ENCODE results near the gene CNIH3.

DNA sequence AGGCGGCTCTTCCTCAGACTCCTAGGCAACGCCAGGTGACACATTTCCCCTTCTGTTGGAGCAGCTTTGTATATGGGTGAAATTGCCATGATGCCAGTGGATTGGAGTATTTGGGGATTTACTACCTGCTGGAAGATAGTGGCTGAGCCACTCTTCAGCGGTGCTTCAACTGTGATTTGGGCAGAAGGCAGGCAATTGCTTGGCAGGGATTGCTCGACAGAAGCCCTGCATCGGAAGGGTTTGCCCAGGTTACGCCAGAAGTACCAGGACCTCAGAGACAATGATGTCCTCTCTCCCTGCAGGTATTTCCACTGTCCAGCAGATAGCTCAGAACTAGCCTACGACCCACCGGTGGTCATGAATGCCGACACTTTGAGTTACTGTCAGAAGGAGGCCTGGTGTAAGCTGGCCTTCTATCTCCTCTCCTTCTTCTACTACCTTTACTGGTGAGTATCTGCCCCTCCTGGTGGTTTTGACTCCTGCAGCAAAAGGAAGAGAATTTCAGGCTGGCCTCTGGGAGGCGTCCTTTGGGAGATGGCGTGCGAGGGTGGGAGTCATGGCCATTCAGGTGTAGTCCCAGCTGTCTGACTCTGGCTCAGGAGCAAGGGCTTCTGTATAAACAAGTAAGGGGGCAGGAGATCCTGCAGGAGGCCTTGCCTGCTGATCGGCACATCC lies 118.3 kb downstream of the CNIH3 start:
- TF ChIP-seq, protein P1, sequence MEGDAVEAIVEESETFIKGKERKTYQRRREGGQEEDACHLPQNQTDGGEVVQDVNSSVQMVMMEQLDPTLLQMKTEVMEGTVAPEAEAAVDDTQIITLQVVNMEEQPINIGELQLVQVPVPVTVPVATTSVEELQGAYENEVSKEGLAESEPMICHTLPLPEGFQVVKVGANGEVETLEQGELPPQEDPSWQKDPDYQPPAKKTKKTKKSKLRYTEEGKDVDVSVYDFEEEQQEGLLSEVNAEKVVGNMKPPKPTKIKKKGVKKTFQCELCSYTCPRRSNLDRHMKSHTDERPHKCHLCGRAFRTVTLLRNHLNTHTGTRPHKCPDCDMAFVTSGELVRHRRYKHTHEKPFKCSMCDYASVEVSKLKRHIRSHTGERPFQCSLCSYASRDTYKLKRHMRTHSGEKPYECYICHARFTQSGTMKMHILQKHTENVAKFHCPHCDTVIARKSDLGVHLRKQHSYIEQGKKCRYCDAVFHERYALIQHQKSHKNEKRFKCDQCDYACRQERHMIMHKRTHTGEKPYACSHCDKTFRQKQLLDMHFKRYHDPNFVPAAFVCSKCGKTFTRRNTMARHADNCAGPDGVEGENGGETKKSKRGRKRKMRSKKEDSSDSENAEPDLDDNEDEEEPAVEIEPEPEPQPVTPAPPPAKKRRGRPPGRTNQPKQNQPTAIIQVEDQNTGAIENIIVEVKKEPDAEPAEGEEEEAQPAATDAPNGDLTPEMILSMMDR (IDR thresholded peaks at IDR 0.05) = no peak
- no peak for TF ChIP-seq POLR2A (IDR thresholded peaks at IDR 0.05)
